Stimulated activated CD4-positive, alpha-beta T cell treated with anti-CD3 and anti-CD28 coated beads, Interleukin-15, amount 100 ng/mL, for 48 hours (primary cell): ENCODE results near the gene OR10H5.
"Not testable (repeated sequence)": the region's sequence is repeated elsewhere in the genome, so short reads cannot be mapped to it uniquely, and the experiment has no call there.

Source experiments
- DNase-seq, 2 donors: peaks; one replicate each; pipeline ENCODE4 v3.0.0-alpha.2; 2020; ENCODE audit warnings: low read depth in 2 of 2

OR10H5 gene

DNA sequence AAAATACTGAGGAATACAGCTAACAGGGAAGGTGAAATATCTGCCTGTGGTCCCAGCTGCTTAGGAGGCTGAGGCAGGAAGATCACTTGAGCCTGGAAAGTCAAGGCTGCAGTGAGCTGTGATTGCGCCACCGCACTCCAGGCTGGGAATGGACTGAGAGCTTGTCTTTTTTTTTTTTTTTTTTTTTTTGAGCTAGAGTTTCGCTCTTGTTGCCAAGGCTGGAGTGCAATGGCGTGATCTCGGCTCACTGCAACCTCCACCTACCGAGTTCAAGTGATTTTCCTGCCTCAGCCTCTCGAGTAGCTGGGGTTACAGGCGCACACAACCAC, 56.4 kb downstream of the OR10H5 start:
- not testable (repeated sequence) for DNase-seq

DNA sequence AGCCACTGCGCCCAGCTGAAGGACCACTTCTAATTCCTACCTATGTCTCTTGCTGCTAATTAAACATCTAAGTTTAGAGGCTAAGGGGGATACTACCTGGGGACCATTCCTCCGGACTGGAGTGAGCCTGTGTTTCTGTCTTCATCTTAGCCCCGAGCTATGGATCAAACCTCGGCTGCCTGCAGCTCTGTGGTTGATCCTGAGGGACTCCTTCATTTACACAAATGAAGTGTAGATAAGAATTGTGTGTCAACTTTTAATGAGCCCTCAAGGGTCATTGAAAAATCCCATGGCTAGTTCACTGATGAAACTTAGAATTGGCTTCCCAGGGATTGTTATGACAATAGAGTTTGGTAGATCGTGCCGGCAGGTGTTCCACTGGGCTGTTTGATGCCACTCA, 59.5 kb downstream of the OR10H5 start:
- no peak for DNase-seq

DNA sequence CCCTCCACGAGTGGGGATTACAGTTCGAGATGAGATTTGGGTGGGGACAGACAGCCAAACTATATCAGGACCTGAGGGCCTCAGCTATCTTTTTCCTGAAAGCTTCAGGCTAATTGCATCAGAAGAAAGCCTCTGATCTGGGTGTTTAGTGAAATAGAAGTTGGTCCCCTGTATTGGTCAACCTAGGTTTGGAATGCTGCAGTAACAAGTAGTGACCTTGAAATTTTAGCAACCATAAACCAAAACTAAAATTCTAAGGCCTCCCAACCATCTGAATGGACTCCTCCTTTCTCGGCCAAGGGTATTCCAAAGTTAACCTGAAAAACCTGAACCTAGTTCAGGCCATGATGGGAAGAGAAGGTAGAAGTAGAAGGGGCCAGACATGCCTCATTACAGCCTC, 62.9 kb downstream of the OR10H5 start:
- no peak for DNase-seq
